Measurements from ENCODE around the gene VSNL1. TPM values are rescaled to one million over a fixed set of nuclear protein-coding genes. Genes with fewer than 3 reads are reported as not detected.

The VSNL1 gene
- total RNA-seq, 1 experiment from 2014 or later: not detected

GRCh38 chr2:17594533-17595401 is 54.3 kb downstream of the VSNL1 start:
- ChIA-PET POLR2A (ENCODE audit: unreplicated experiment) (no interaction called here), CTCF (no interaction called here)
- Histone ChIP-seq H2AFZ (ENCODE audit: low read length) (no peak overlapping the region), H3K27me3 (ENCODE audit: low read length) (no peaks in the 10 kb centered on the region), H3K9me3 (ENCODE audit: low read length) (no peaks in the 10 kb centered on the region), H3F3A (ENCODE audit: low read length, unreplicated experiment) (no peaks in the 10 kb centered on the region), H3K4me3 (ENCODE audit: low read length) (no peak overlapping the region), H3K4me2 (ENCODE audit: low read length) (0 out of 2 replicates have a peak overlapping the region, but pooled peaks have one; percentile 0), H3K9ac (ENCODE audit: low read length) (no peak overlapping the region), H3K9me2 (replicated peaks; ENCODE audit: low read length) (no peaks in the 10 kb centered on the region), H3K4me1 (ENCODE audit: insufficient read depth, low read length) (peaks cover 26% of the 10 kb centered on the region), H3K27ac (ENCODE audit: low read length) (no peak overlapping the region), H3K36me3 (ENCODE audit: low read depth, low read length) (no peaks in the 10 kb centered on the region), H4K20me1 (ENCODE audit: low read length) (no peaks in the 10 kb centered on the region), H3K79me2 (ENCODE audit: low read length) (no peaks in the 10 kb centered on the region)
- intact Hi-C loops (cut with micrococcal nuclease): no loop called here
- DNase-seq: peak; percentile 48
- no peak for TF ChIP-seq EZH2phosphoT487 (IDR thresholded peaks at IDR 0.05; ENCODE audit: borderline replicate concordance, low read length)
- TF ChIP-seq CTCF (conservative IDR thresholded peaks at IDR 0.05; ENCODE audit: low read depth, low read length): no peak
- BruUV-seq (replicated peaks): no TSS peak
- ATAC-seq: no peak

- DNase-seq (peak; percentile 61), ATAC-seq (no peak)
- H4K20me1 ChIP-seq (ENCODE audit: low read length): no peaks in the 10 kb centered on the region
- no peak for TF ChIP-seq CTCF (conservative IDR thresholded peaks at IDR 0.05; ENCODE audit: low read depth, low read length)
- no peak for TF ChIP-seq EZH2phosphoT487 (IDR thresholded peaks at IDR 0.05; ENCODE audit: borderline replicate concordance, low read length)
- TF ChIP-seq EZH2 (IDR thresholded peaks at IDR 0.05; ENCODE audit: low read length, unreplicated experiment): no peak
- no peak overlapping the region for H2AFZ ChIP-seq (ENCODE audit: low read length)
- intact Hi-C loops (cut with micrococcal nuclease): no loop called here
- H3F3A ChIP-seq (ENCODE audit: low read length, unreplicated experiment): no peaks in the 10 kb centered on the region
- no peaks in the 10 kb centered on the region for H3K79me2 ChIP-seq (ENCODE audit: low read length)
- CTCF ChIA-PET: no interaction called here
- no peaks in the 10 kb centered on the region for H3K9me3 ChIP-seq (ENCODE audit: low read length)
- no peaks in the 10 kb centered on the region for H3K27me3 ChIP-seq (ENCODE audit: low read length)
- no peaks in the 10 kb centered on the region for H3K9me2 ChIP-seq (replicated peaks; ENCODE audit: low read length)
- H3K4me1 ChIP-seq (ENCODE audit: insufficient read depth, low read length): peaks cover 16% of the 10 kb centered on the region; the same call in 1 of the 2 replicates
- H3K27ac ChIP-seq (ENCODE audit: low read length): no peak overlapping the region
- no TSS peak for BruUV-seq (replicated peaks)
- H3K36me3 ChIP-seq (ENCODE audit: low read depth, low read length): no peaks in the 10 kb centered on the region
- no peak overlapping the region for H3K4me3 ChIP-seq (ENCODE audit: low read length)
- H3K9ac ChIP-seq (ENCODE audit: low read length): no peak overlapping the region
- no peak overlapping the region for H3K4me2 ChIP-seq (ENCODE audit: low read length)
- POLR2A ChIA-PET (ENCODE audit: unreplicated experiment): no interaction called here
These were observed 59.1 kb downstream of the VSNL1 start for GRCh38 chr2:17599617-17600016.

- DNase-seq: no peak
- CTCF ChIA-PET: no interaction called here
- Histone ChIP-seq H3K9me2 (replicated peaks; ENCODE audit: low read length) (no peaks in the 10 kb centered on the region), H3K36me3 (ENCODE audit: low read depth, low read length) (no peaks in the 10 kb centered on the region), H3K4me1 (ENCODE audit: insufficient read depth, low read length) (peaks cover 11% of the 10 kb centered on the region; the same call in 1 of the 2 replicates), H4K20me1 (ENCODE audit: low read length) (no peaks in the 10 kb centered on the region), H2AFZ (ENCODE audit: low read length) (no peak overlapping the region), H3K4me2 (ENCODE audit: low read length) (no peak overlapping the region), H3K79me2 (ENCODE audit: low read length) (no peaks in the 10 kb centered on the region), H3K27me3 (ENCODE audit: low read length) (no peaks in the 10 kb centered on the region), H3K4me3 (ENCODE audit: low read length) (no peak overlapping the region), H3K9me3 (ENCODE audit: low read length) (no peaks in the 10 kb centered on the region), H3F3A (ENCODE audit: low read length, unreplicated experiment) (no peaks in the 10 kb centered on the region), H3K9ac (ENCODE audit: low read length) (no peak overlapping the region), H3K27ac (ENCODE audit: low read length) (no peak overlapping the region)
- BruUV-seq (replicated peaks): no TSS peak
- POLR2A ChIA-PET (ENCODE audit: unreplicated experiment): no interaction called here
- ATAC-seq: no peak
- intact Hi-C loops (cut with micrococcal nuclease): no loop called here
- TF ChIP-seq EZH2phosphoT487 (IDR thresholded peaks at IDR 0.05; ENCODE audit: borderline replicate concordance, low read length) (no peak), EZH2 (IDR thresholded peaks at IDR 0.05; ENCODE audit: low read length, unreplicated experiment) (no peak), CTCF (conservative IDR thresholded peaks at IDR 0.05; ENCODE audit: low read depth, low read length) (no peak)
These were observed 60.2 kb downstream of the VSNL1 start for GRCh38 chr2:17600556-17601204.
